ENCODE measurements around the gene ATG4D.

The ATG4D gene

DNA sequence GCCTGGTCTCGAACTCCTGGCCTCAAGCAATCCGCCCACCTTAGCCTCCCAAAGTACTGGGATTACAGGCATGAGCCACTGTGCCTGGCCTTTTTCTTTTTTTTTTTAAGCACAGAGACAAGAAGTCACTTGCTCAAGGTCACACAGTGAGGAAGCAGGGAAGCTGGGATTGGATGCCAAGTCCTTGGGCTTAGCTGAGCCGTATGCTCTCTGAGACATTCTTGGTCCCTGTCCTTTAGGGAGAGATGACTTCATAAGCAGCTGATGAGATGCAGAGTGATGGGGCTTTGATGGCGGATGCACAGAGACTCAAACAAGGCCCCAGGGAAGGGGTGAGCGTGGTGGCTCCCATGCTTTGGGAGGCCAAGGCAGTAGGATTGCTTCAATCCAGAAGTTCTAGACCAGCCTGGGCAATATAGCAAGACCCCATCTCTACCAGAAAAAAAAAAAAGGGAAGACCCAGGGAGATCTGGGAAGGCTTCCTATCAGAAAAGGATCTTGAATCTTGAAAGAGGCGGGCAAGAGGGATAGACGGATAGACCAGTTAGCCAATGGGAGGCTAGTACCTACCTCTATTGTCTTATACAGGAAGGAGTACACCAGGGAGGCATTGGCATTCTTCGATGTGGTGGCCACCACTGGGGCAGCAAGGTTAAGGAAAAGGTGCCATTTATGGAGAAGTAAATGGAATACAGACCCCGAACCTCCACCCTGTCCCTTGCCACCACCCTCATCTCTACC lies 39.5 kb downstream of the ATG4D start:
- Histone ChIP-seq H4K20me1 (ENCODE audit: insufficient read depth, low read length) (no peaks in the 10 kb centered on the region), H3K9me3 (ENCODE audit: insufficient read depth, low read length, severe bottlenecking) (no peaks in the 10 kb centered on the region), H3K36me3 (ENCODE audit: insufficient read depth, low read length) (no peaks in the 10 kb centered on the region), H3K4me1 (ENCODE audit: insufficient read depth, low read length) (peaks cover 7% of the 10 kb centered on the region), H2AFZ (ENCODE audit: low read depth, low read length) (no peak overlapping the region), H3K27me3 (ENCODE audit: insufficient read depth, low read length, poor library complexity) (no peaks in the 10 kb centered on the region), H3K79me2 (ENCODE audit: insufficient read depth, low read length) (no peaks in the 10 kb centered on the region), H3K4me2 (ENCODE audit: insufficient read depth, low read length) (no peak overlapping the region), H3K27ac (ENCODE audit: low read length) (no peak overlapping the region), H3K4me3 (ENCODE audit: low read depth in 1 of 2, low read length in 2 of 2) (no peak overlapping the region), H3K9ac (ENCODE audit: low read depth, low read length) (no peak overlapping the region)
- ATAC-seq (ENCODE audit: insufficient read depth, low read depth) (no peak), DNase-seq (no peak)
- TF ChIP-seq EZH2 (IDR thresholded peaks at IDR 0.05; ENCODE audit: borderline replicate concordance, low read depth, low read length, severe bottlenecking): no peak
- TF ChIP-seq, protein P1, sequence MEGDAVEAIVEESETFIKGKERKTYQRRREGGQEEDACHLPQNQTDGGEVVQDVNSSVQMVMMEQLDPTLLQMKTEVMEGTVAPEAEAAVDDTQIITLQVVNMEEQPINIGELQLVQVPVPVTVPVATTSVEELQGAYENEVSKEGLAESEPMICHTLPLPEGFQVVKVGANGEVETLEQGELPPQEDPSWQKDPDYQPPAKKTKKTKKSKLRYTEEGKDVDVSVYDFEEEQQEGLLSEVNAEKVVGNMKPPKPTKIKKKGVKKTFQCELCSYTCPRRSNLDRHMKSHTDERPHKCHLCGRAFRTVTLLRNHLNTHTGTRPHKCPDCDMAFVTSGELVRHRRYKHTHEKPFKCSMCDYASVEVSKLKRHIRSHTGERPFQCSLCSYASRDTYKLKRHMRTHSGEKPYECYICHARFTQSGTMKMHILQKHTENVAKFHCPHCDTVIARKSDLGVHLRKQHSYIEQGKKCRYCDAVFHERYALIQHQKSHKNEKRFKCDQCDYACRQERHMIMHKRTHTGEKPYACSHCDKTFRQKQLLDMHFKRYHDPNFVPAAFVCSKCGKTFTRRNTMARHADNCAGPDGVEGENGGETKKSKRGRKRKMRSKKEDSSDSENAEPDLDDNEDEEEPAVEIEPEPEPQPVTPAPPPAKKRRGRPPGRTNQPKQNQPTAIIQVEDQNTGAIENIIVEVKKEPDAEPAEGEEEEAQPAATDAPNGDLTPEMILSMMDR (IDR thresholded peaks at IDR 0.05; ENCODE audit: borderline replicate concordance, extremely low read depth, low read length, poor library complexity, severe bottlenecking): no peak

DNA sequence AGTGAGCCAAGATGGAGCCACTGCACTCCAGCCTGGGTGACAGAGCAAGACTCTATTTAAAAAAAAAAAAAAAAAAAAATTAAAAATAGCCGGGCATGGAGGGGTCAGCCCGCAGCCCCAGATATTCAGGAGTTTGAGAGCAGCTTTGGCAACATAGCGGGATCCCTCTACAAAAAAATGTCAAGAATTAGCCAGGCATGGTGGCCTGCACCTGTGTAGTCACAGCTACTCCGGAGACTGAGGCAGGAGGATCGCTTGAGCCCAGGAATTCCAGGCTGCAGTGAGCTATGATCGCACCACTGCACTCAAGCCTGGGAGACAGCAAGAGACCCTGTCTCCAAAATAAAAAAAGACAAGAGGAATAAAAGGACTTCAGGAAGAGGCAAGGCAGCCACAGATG lies 42.7 kb downstream of the ATG4D start:
- TF ChIP-seq, protein P1 (IDR thresholded peaks at IDR 0.05; ENCODE audit: borderline replicate concordance, extremely low read depth, low read length, poor library complexity, severe bottlenecking): no peak
- no peak for TF ChIP-seq EZH2 (IDR thresholded peaks at IDR 0.05; ENCODE audit: borderline replicate concordance, low read depth, low read length, severe bottlenecking)
- no peak overlapping the region for H3K4me2 ChIP-seq (ENCODE audit: insufficient read depth, low read length)
- peaks cover 3% of the 10 kb centered on the region for H3K4me1 ChIP-seq (ENCODE audit: insufficient read depth, low read length)
- no peaks in the 10 kb centered on the region for H4K20me1 ChIP-seq (ENCODE audit: insufficient read depth, low read length)
- no peak overlapping the region for H3K9ac ChIP-seq (ENCODE audit: low read depth, low read length)
- no peaks in the 10 kb centered on the region for H3K36me3 ChIP-seq (ENCODE audit: insufficient read depth, low read length)
- no peak overlapping the region for H3K27ac ChIP-seq (ENCODE audit: low read length)
- H3K79me2 ChIP-seq (ENCODE audit: insufficient read depth, low read length): no peaks in the 10 kb centered on the region
- no peak overlapping the region for H2AFZ ChIP-seq (ENCODE audit: low read depth, low read length)
- DNase-seq (no peak), ATAC-seq (ENCODE audit: insufficient read depth, low read depth) (no peak)
- no peak overlapping the region for H3K4me3 ChIP-seq (ENCODE audit: low read depth in 1 of 2, low read length in 2 of 2)
- H3K9me3 ChIP-seq (ENCODE audit: insufficient read depth, low read length, severe bottlenecking): no peaks in the 10 kb centered on the region
- no peaks in the 10 kb centered on the region for H3K27me3 ChIP-seq (ENCODE audit: insufficient read depth, low read length, poor library complexity)

DNA sequence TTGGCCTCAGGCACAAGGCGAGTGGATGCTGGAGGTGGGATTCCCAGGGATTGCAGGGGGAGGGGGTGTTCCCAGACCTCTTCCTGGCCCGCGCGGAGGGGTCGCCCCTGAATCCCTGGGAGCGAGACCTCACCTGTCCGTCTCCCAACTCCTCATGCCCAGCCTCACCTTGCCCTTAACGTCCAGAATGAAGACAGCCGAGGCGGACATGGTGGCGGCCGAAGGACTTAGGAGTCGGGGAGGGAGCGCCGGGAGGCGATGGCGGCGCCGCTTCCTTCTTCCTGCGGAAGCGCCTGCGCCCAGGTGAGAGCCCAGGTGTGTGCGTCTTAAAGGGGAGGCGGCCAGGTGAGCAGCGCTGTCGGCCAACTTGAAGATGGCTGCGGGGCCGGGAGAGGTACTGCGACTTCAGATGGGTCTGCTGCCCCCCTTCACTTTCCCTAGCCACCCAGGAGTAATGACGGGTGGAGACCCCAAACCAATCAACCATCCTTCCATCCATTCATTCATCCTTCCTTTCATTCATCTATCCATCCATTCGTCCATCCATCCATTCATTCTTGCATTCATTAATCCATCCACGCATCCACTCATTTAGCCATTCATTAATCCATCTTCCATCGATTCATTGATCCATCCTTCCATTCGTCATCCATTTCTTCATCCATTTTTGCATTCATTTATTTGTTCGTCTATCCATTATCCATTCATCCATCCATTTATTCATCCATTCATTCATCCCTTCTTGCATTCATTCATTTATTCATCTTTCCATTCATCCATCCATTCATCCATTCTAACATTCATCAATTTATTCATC lies 43.5 kb downstream of the ATG4D start, which contains the start of gene AP1M2:
TSS of gene AP1M2 (minus strand) at position 291 of the 817 bp plus-strand sequence. CDS start at position 210, 81 bp downstream.
- H3K4me3 ChIP-seq (ENCODE audit: low read depth in 1 of 2, low read length in 2 of 2): no peak within 1 kb of the TSS
- no peak within 1 kb of the TSS for H2AFZ ChIP-seq (ENCODE audit: low read depth, low read length)
- H3K27me3 ChIP-seq (ENCODE audit: insufficient read depth, low read length, poor library complexity): no peaks in the 10 kb centered on the region
- DNase-seq (no peak), ATAC-seq (ENCODE audit: insufficient read depth, low read depth) (no peak)
- no peaks in the 10 kb centered on the region for H3K79me2 ChIP-seq (ENCODE audit: insufficient read depth, low read length)
- no peaks in the 10 kb centered on the region for H3K36me3 ChIP-seq (ENCODE audit: insufficient read depth, low read length)
- H3K9me3 ChIP-seq (ENCODE audit: insufficient read depth, low read length, severe bottlenecking): no peaks in the 10 kb centered on the region
- no peaks in the 10 kb centered on the region for H3K4me1 ChIP-seq (ENCODE audit: insufficient read depth, low read length)
- TF ChIP-seq, protein P1 (IDR thresholded peaks at IDR 0.05; ENCODE audit: borderline replicate concordance, extremely low read depth, low read length, poor library complexity, severe bottlenecking): no peak
- TF ChIP-seq EZH2 (IDR thresholded peaks at IDR 0.05; ENCODE audit: borderline replicate concordance, low read depth, low read length, severe bottlenecking): no peak
- no peak within 1 kb of the TSS for H3K4me2 ChIP-seq (ENCODE audit: insufficient read depth, low read length)
- H3K27ac ChIP-seq (ENCODE audit: low read length): no peak within 1 kb of the TSS
- H3K9ac ChIP-seq (ENCODE audit: low read depth, low read length): no peak within 1 kb of the TSS
- H4K20me1 ChIP-seq (ENCODE audit: insufficient read depth, low read length): no peaks in the 10 kb centered on the region

All from DND-41 (cell line).